K562 (cell line): Measurements from ENCODE around the gene EFHD2.

Source experiments
- NBN ChIP-seq: fragments of 450-650 bp; IDR thresholded peaks from 2 replicates; pipeline ENCODE4 v1.6.1; 2016; ENCODE audit warnings: low read depth, mild to moderate bottlenecking
- PTRF ChIP-seq: fragments of 450-650 bp; IDR thresholded peaks from 2 replicates; pipeline ENCODE4 v1.6.1; 2016; ENCODE audit warnings: mild to moderate bottlenecking, missing genetic modification characterization, missing compliant biosample characterization
- TF ChIP-seq, protein P1 (sequence below): sonication (generic); formaldehyde crosslinking; IDR thresholded peaks from 2 replicates; pipeline ENCODE4 v1.9.0; 2022; ENCODE audit warnings: mild to moderate bottlenecking, missing genetic modification reagents
- TF ChIP-seq, protein P2 (sequence below), 2 experiments: fragments of 450-650 bp; formaldehyde crosslinking in 1 of 2; IDR thresholded peaks; 2 replicates each; pipeline versions ENCODE4 v1.4.0 to v1.6.1; 2014 to 2020; ENCODE audit warnings: mild to moderate bottlenecking in 2 of 2, borderline replicate concordance in 1 of 2, low read depth in 1 of 2
- TF ChIP-seq, protein P3 (sequence below): fragments of 200-600 bp; sonication (generic); IDR thresholded peaks from one replicate; pipeline ENCODE4 v1.6.1; 2012; ENCODE audit warnings: mild to moderate bottlenecking, low read depth, low read length, inconsistent platforms

DNA sequence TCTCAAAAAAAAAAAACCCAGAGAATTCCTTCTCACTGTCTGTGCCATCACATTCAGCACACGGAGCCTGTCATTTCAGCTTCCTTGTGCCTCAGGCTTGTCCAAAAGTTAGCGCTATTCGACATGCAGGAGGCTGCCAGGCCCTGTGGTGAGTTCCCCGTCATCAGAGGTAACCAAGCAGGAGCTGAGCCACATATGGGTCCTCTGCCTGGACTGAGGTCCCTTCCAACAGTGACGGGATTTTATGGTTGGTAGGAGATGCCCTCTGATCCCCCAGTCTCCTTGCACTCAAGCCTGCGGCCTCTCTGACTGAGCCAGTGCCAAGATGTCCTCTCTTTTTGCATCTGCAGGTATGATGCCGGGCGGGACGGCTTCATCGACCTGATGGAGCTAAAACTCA lies 15.8 kb downstream of the EFHD2 start:
- TF ChIP-seq PTRF (tag) (no peak), NBN (no peak)
- TF ChIP-seq, protein P1, sequence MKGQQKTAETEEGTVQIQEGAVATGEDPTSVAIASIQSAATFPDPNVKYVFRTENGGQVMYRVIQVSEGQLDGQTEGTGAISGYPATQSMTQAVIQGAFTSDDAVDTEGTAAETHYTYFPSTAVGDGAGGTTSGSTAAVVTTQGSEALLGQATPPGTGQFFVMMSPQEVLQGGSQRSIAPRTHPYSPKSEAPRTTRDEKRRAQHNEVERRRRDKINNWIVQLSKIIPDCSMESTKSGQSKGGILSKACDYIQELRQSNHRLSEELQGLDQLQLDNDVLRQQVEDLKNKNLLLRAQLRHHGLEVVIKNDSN (CRISPR knock-in tag): no peak
- TF ChIP-seq, protein P2, sequence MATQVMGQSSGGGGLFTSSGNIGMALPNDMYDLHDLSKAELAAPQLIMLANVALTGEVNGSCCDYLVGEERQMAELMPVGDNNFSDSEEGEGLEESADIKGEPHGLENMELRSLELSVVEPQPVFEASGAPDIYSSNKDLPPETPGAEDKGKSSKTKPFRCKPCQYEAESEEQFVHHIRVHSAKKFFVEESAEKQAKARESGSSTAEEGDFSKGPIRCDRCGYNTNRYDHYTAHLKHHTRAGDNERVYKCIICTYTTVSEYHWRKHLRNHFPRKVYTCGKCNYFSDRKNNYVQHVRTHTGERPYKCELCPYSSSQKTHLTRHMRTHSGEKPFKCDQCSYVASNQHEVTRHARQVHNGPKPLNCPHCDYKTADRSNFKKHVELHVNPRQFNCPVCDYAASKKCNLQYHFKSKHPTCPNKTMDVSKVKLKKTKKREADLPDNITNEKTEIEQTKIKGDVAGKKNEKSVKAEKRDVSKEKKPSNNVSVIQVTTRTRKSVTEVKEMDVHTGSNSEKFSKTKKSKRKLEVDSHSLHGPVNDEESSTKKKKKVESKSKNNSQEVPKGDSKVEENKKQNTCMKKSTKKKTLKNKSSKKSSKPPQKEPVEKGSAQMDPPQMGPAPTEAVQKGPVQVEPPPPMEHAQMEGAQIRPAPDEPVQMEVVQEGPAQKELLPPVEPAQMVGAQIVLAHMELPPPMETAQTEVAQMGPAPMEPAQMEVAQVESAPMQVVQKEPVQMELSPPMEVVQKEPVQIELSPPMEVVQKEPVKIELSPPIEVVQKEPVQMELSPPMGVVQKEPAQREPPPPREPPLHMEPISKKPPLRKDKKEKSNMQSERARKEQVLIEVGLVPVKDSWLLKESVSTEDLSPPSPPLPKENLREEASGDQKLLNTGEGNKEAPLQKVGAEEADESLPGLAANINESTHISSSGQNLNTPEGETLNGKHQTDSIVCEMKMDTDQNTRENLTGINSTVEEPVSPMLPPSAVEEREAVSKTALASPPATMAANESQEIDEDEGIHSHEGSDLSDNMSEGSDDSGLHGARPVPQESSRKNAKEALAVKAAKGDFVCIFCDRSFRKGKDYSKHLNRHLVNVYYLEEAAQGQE (IDR thresholded peaks at IDR 0.05; ENCODE audit: borderline replicate concordance): no peak
- TF ChIP-seq, protein P2 (CRISPR knock-in tag; IDR thresholded peaks at IDR 0.05; ENCODE audit: low read depth): no peak
- TF ChIP-seq, protein P3, sequence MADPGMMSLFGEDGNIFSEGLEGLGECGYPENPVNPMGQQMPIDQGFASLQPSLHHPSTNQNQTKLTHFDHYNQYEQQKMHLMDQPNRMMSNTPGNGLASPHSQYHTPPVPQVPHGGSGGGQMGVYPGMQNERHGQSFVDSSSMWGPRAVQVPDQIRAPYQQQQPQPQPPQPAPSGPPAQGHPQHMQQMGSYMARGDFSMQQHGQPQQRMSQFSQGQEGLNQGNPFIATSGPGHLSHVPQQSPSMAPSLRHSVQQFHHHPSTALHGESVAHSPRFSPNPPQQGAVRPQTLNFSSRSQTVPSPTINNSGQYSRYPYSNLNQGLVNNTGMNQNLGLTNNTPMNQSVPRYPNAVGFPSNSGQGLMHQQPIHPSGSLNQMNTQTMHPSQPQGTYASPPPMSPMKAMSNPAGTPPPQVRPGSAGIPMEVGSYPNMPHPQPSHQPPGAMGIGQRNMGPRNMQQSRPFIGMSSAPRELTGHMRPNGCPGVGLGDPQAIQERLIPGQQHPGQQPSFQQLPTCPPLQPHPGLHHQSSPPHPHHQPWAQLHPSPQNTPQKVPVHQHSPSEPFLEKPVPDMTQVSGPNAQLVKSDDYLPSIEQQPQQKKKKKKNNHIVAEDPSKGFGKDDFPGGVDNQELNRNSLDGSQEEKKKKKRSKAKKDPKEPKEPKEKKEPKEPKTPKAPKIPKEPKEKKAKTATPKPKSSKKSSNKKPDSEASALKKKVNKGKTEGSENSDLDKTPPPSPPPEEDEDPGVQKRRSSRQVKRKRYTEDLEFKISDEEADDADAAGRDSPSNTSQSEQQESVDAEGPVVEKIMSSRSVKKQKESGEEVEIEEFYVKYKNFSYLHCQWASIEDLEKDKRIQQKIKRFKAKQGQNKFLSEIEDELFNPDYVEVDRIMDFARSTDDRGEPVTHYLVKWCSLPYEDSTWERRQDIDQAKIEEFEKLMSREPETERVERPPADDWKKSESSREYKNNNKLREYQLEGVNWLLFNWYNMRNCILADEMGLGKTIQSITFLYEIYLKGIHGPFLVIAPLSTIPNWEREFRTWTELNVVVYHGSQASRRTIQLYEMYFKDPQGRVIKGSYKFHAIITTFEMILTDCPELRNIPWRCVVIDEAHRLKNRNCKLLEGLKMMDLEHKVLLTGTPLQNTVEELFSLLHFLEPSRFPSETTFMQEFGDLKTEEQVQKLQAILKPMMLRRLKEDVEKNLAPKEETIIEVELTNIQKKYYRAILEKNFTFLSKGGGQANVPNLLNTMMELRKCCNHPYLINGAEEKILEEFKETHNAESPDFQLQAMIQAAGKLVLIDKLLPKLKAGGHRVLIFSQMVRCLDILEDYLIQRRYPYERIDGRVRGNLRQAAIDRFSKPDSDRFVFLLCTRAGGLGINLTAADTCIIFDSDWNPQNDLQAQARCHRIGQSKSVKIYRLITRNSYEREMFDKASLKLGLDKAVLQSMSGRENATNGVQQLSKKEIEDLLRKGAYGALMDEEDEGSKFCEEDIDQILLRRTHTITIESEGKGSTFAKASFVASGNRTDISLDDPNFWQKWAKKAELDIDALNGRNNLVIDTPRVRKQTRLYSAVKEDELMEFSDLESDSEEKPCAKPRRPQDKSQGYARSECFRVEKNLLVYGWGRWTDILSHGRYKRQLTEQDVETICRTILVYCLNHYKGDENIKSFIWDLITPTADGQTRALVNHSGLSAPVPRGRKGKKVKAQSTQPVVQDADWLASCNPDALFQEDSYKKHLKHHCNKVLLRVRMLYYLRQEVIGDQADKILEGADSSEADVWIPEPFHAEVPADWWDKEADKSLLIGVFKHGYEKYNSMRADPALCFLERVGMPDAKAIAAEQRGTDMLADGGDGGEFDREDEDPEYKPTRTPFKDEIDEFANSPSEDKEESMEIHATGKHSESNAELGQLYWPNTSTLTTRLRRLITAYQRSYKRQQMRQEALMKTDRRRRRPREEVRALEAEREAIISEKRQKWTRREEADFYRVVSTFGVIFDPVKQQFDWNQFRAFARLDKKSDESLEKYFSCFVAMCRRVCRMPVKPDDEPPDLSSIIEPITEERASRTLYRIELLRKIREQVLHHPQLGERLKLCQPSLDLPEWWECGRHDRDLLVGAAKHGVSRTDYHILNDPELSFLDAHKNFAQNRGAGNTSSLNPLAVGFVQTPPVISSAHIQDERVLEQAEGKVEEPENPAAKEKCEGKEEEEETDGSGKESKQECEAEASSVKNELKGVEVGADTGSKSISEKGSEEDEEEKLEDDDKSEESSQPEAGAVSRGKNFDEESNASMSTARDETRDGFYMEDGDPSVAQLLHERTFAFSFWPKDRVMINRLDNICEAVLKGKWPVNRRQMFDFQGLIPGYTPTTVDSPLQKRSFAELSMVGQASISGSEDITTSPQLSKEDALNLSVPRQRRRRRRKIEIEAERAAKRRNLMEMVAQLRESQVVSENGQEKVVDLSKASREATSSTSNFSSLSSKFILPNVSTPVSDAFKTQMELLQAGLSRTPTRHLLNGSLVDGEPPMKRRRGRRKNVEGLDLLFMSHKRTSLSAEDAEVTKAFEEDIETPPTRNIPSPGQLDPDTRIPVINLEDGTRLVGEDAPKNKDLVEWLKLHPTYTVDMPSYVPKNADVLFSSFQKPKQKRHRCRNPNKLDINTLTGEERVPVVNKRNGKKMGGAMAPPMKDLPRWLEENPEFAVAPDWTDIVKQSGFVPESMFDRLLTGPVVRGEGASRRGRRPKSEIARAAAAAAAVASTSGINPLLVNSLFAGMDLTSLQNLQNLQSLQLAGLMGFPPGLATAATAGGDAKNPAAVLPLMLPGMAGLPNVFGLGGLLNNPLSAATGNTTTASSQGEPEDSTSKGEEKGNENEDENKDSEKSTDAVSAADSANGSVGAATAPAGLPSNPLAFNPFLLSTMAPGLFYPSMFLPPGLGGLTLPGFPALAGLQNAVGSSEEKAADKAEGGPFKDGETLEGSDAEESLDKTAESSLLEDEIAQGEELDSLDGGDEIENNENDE: no peak
